H1 (cell line): ENCODE data around the gene UQCR10. TPM values are rescaled to one million over a fixed set of nuclear protein-coding genes. Genes with fewer than 3 reads are reported as not detected.

Source experiments
- CTCF ChIA-PET: fragments of 300-600 bp; sonication (Branson Sonifier 250); formaldehyde crosslinking; loops from one replicate; lab custom pipeline; 2021; ENCODE audit not compliant: partially characterized antibody; lab: Charles Lee
- POLR2A ChIA-PET: fragments of 300-600 bp; sonication (Branson Sonifier 250); formaldehyde crosslinking; loops from one replicate; lab custom pipeline; 2021; ENCODE audit warnings: inconsistent platforms; ENCODE audit not compliant: partially characterized antibody; lab: Charles Lee
- DNase-seq, 2 experiments: peaks; one replicate each; pipeline versions ENCODE4 v3.0.0 to v3.0.0-alpha.2; 2010 to 2022; ENCODE audit warnings: low spot score in 2 of 2, low read depth in 1 of 2, mixed read lengths in 1 of 2
- FAIRE-seq: peaks from 2 replicates; lab custom pipeline; 2011; peaks lifted over from hg19 to GRCh38; lab: Jason Lieb, UNC
- H2AFZ ChIP-seq: 2 replicates; pipeline ENCODE4 v1.8.1; 2012; ENCODE audit warnings: low read length, inconsistent platforms
- H2AK5ac ChIP-seq: 2 replicates; pipeline ENCODE4 v1.6.1; 2013; ENCODE audit warnings: low read depth, low read length
- H2BK120ac ChIP-seq: replicated peaks from 2 replicates; pipeline ENCODE3; 2013; ENCODE audit warnings: low read depth, low read length, inconsistent platforms
- H2BK12ac ChIP-seq: 2 replicates; pipeline ENCODE4 v1.6.1; 2013; ENCODE audit warnings: low read depth, low read length
- H2BK15ac ChIP-seq: 2 replicates; pipeline ENCODE4 v1.6.1; 2013; ENCODE audit warnings: low read length
- H2BK20ac ChIP-seq: 2 replicates; pipeline ENCODE4 v1.6.1; 2013; ENCODE audit warnings: low read length
- H2BK5ac ChIP-seq: 2 replicates; pipeline ENCODE4 v1.6.1; 2013; ENCODE audit warnings: low read depth, low read length
- H3K14ac ChIP-seq: 2 replicates; pipeline ENCODE4 v1.6.1; 2013; ENCODE audit warnings: inconsistent platforms; ENCODE audit not compliant: insufficient read length
- H3K18ac ChIP-seq: 2 replicates; pipeline ENCODE4 v1.6.1; 2013; ENCODE audit warnings: low read length; ENCODE audit errors: extremely low read depth
- H3K23ac ChIP-seq: 2 replicates; pipeline ENCODE4 v1.6.1; 2013; ENCODE audit warnings: inconsistent platforms; ENCODE audit not compliant: insufficient read length
- H3K23me2 ChIP-seq: 2 replicates; pipeline ENCODE4 v1.6.1; 2013; ENCODE audit warnings: low read depth, low read length
- H3K27ac ChIP-seq: 2 replicates; pipeline ENCODE4 v1.6.1; 2011; ENCODE audit warnings: low read depth, low read length, inconsistent platforms
- H3K27me3 ChIP-seq, 4 experiments: replicated peaks in 1 of 4; 1 replicate in 1 of 4; 2 replicates in 3 of 4; pipeline versions ENCODE4 v1.6.1 to v1.8.1; 2011 to 2013; ENCODE audit warnings: low read length in 3 of 4, mild to moderate bottlenecking in 3 of 4, inconsistent platforms in 2 of 4, mixed read lengths in 2 of 4, moderate library complexity in 1 of 4; ENCODE audit not compliant: control insufficient read depth in 3 of 4, insufficient read depth in 3 of 4; ENCODE audit errors: extremely low read depth in 1 of 4
- H3K36me3 ChIP-seq, 4 experiments: 2 replicates each; pipeline versions ENCODE4 v1.6.1 to v1.8.1; 2011 to 2013; ENCODE audit warnings: mild to moderate bottlenecking in 4 of 4, low read length in 3 of 4, moderate library complexity in 2 of 4, control low read depth in 1 of 4, inconsistent platforms in 1 of 4; ENCODE audit not compliant: insufficient read depth in 4 of 4, control insufficient read depth in 2 of 4
- H3K4ac ChIP-seq: replicated peaks from 2 replicates; pipeline ENCODE3; 2013; ENCODE audit warnings: low read length, low read depth, mixed read lengths, inconsistent platforms; ENCODE audit not compliant: insufficient read length
- H3K4me1 ChIP-seq, 4 experiments: replicated peaks in 1 of 4; 1 replicate in 1 of 4; 2 replicates in 3 of 4; pipeline versions ENCODE4 v1.6.1 to v1.8.1; 2011 to 2013; ENCODE audit warnings: low read length in 3 of 4, inconsistent platforms in 2 of 4, mixed read lengths in 1 of 4; ENCODE audit not compliant: insufficient read depth in 4 of 4, control insufficient read depth in 3 of 4
- H3K4me2 ChIP-seq, 2 experiments: 2 replicates each; pipeline versions ENCODE4 v1.6.1 to v1.8.1; 2011 to 2013; ENCODE audit warnings: low read depth in 2 of 2, low read length in 2 of 2, control low read depth in 1 of 2, inconsistent platforms in 1 of 2, mild to moderate bottlenecking in 1 of 2; ENCODE audit not compliant: insufficient read depth in 1 of 2
- H3K4me3 ChIP-seq, 4 experiments: fragments of 200-600, 300-600 bp in 1 of 4; sonication (generic), shearing (Covaris generic), sonication (Bioruptor Twin) in 1 of 4; 2 replicates each; pipeline versions ENCODE4 v1.5.1 to v1.8.1; 2011 to 2016; ENCODE audit warnings: low read length in 4 of 4, low read depth in 3 of 4, control low read depth in 2 of 4, inconsistent platforms in 2 of 4, mild to moderate bottlenecking in 2 of 4, mixed read lengths in 1 of 4, moderate library complexity in 1 of 4; ENCODE audit not compliant: insufficient read depth in 2 of 4; ENCODE audit errors: extremely low read depth in 1 of 4
- H3K56ac ChIP-seq: replicated peaks from 2 replicates; pipeline ENCODE3; 2013; ENCODE audit warnings: low read depth, mild to moderate bottlenecking, mixed read lengths, low read length, inconsistent platforms; ENCODE audit not compliant: insufficient read length
- H3K79me1 ChIP-seq: 2 replicates; pipeline ENCODE4 v1.6.1; 2013; ENCODE audit warnings: low read depth, low read length, control low read depth
- H3K79me2 ChIP-seq, 2 experiments: 2 replicates each; pipeline versions ENCODE4 v1.6.1 to v1.8.1; 2012 to 2013; ENCODE audit warnings: low read length in 2 of 2, mild to moderate bottlenecking in 2 of 2, inconsistent platforms in 1 of 2; ENCODE audit not compliant: insufficient read depth in 2 of 2, control insufficient read depth in 1 of 2
- H3K9ac ChIP-seq, 4 experiments: replicated peaks in 1 of 4; 1 replicate in 1 of 4; 2 replicates in 3 of 4; pipeline versions ENCODE4 v1.6.1 to v1.8.1; 2011 to 2013; ENCODE audit warnings: low read depth in 3 of 4, low read length in 3 of 4, control low read depth in 2 of 4, mild to moderate bottlenecking in 2 of 4, moderate library complexity in 2 of 4, inconsistent platforms in 1 of 4; ENCODE audit errors: extremely low read depth in 1 of 4
- H3K9me3 ChIP-seq, 2 experiments: 2 replicates each; pipeline versions ENCODE4 v1.6.1 to v1.8.1; 2012 to 2013; ENCODE audit warnings: mild to moderate bottlenecking in 2 of 2, moderate library complexity in 2 of 2, control low read depth in 1 of 2, inconsistent platforms in 1 of 2, low read depth in 1 of 2, low read length in 1 of 2, mixed read lengths in 1 of 2; ENCODE audit not compliant: insufficient read depth in 2 of 2
- H4K20me1 ChIP-seq, 2 experiments: replicated peaks in 1 of 2; 2 replicates each; pipeline versions ENCODE3 to v1.8.1; 2011 to 2013; ENCODE audit warnings: inconsistent platforms in 2 of 2, low read length in 2 of 2, mild to moderate bottlenecking in 1 of 2; ENCODE audit not compliant: insufficient read depth in 2 of 2, control insufficient read depth in 1 of 2
- H4K5ac ChIP-seq: 2 replicates; pipeline ENCODE4 v1.6.1; 2013; ENCODE audit warnings: low read length, low read depth, mixed read lengths, inconsistent platforms; ENCODE audit not compliant: insufficient read length
- H4K8ac ChIP-seq: 2 replicates; pipeline ENCODE4 v1.8.0; 2013; ENCODE audit warnings: mild to moderate bottlenecking, moderate library complexity, low read length, inconsistent platforms; ENCODE audit not compliant: insufficient read depth; ENCODE audit errors: extremely low read depth
- H4K91ac ChIP-seq: replicated peaks from 2 replicates; pipeline ENCODE3; 2013; ENCODE audit warnings: low read length, mixed read lengths, inconsistent platforms; ENCODE audit not compliant: insufficient read length
- ASH2L ChIP-seq: fragments of 200-600, 300-600 bp; sonication (generic); IDR thresholded peaks from one replicate; pipeline ENCODE4 v1.7.1; 2017; ENCODE audit warnings: low read length
- CHD2 ChIP-seq: IDR thresholded peaks from 2 replicates; pipeline ENCODE4 v1.6.1; 2012; ENCODE audit warnings: low read length, improper control_type of control experiment
- FOSL1 ChIP-seq: IDR thresholded peaks from 2 replicates; pipeline ENCODE4 v1.6.1; 2011; ENCODE audit warnings: mild to moderate bottlenecking, low read depth, low read length, moderate library complexity; ENCODE audit not compliant: insufficient read depth
- GTF2F1 ChIP-seq: IDR thresholded peaks from 2 replicates; pipeline ENCODE4 v1.6.1; 2012; ENCODE audit warnings: low read depth, low read length, improper control_type of control experiment, borderline replicate concordance
- HDAC2 ChIP-seq, 2 experiments: fragments of 300-600 bp in 1 of 2; sonication (generic) in 1 of 2; IDR thresholded peaks; 2 replicates each; pipeline ENCODE4 v1.6.1; 2011 to 2012; ENCODE audit warnings: low read depth in 2 of 2, low read length in 2 of 2, mild to moderate bottlenecking in 2 of 2, moderate library complexity in 2 of 2, borderline replicate concordance in 1 of 2, inconsistent platforms in 1 of 2
- POLR2A ChIP-seq, 2 experiments: IDR thresholded peaks; 1 replicate in 1 of 2; 2 replicates in 1 of 2; pipeline ENCODE4 v1.6.1; 2011; ENCODE audit warnings: low read depth in 2 of 2, low read length in 2 of 2, mild to moderate bottlenecking in 2 of 2; ENCODE audit errors: control extremely low read depth in 1 of 2
- RAD21 ChIP-seq, 2 experiments: IDR thresholded peaks in 1 of 2; conservative IDR thresholded peaks in 1 of 2; 2 replicates each; pipeline ENCODE4 v1.6.1; 2011; ENCODE audit warnings: low read depth in 2 of 2, low read length in 2 of 2, improper control_type of control experiment in 1 of 2, inconsistent platforms in 1 of 2, mild to moderate bottlenecking in 1 of 2, moderate library complexity in 1 of 2
- RNF2 ChIP-seq: fragments of 200-900, 300-1000 bp; sonication (generic); IDR thresholded peaks from 2 replicates; pipeline ENCODE4 v1.7.1; 2016; ENCODE audit warnings: borderline replicate concordance, low read depth, mild to moderate bottlenecking, antibody characterized with exemption, low read length; ENCODE audit not compliant: poor library complexity, severe bottlenecking; ENCODE audit errors: missing control alignments
- SIX5 ChIP-seq: IDR thresholded peaks from 2 replicates; pipeline ENCODE4 v1.6.1; 2011; ENCODE audit warnings: mild to moderate bottlenecking, low read depth, low read length
- TAF1 ChIP-seq: IDR thresholded peaks from 2 replicates; pipeline ENCODE4 v1.6.1; 2011; ENCODE audit warnings: mild to moderate bottlenecking, low read depth, low read length
- TBP ChIP-seq: IDR thresholded peaks from 2 replicates; pipeline ENCODE4 v1.6.1; 2011; ENCODE audit warnings: low read depth, low read length, improper control_type of control experiment
- TEAD4 ChIP-seq: IDR thresholded peaks from 2 replicates; pipeline ENCODE4 v1.6.1; 2012; ENCODE audit warnings: low read depth, low read length, inconsistent platforms, mixed read lengths
- WGBS, 2 experiments: shearing (Covaris generic) in 1 of 2; methylation state at CpG; one replicate each; pipeline versions ENCODE4 v1.1.6 to v1.1.7; 2013 to 2015; ENCODE audit warnings: low lambda C conversion rate in 2 of 2, mixed read lengths in 2 of 2, inconsistent platforms in 1 of 2, low coverage in 1 of 2, missing lambda C conversion rate in 1 of 2; ENCODE audit not compliant: insufficient replicate concordance in 2 of 2, insufficient coverage in 1 of 2, insufficient read length in 1 of 2; ENCODE audit errors: extremely low coverage in 1 of 2, missing lambda C conversion rate in 1 of 2; 5-methylcytosine and 5-hydroxymethylcytosine counted together
- polyA plus RNA-seq, 7 experiments: library from polyadenylated mRNA; depleted of rRNA in 3 of 7; stranded (reverse) in 5 of 7; unstranded in 2 of 7; fragments of >200 nt in 5 of 7; fragments of 200-250 nt in 2 of 7; gene quantifications; 1 replicate in 5 of 7; 2 replicates in 1 of 7; 4 replicates in 1 of 7; pipeline versions ENCODE4 v1.2.1 to v1.2.3, GENCODE V29; 2011 to 2013; ENCODE audit warnings: missing spikeins in 2 of 7, mixed read lengths in 2 of 7
- total RNA-seq: library from RNA; stranded (reverse); fragmentation: NEBNext Ultra II Directional; extraction: Animal tissue kit (Norgen Biotek cat#: 25700); gene quantifications from 2 replicates; pipeline ENCODE4 v1.2.1, GENCODE V29; 2021

UQCR10 gene
- total and polyA plus RNA-seq, 2 of the 8 experiments (the other 6 are each of a cell fraction or from before 2014, with no cell fraction given) = 102 to 260 TPM

DNA sequence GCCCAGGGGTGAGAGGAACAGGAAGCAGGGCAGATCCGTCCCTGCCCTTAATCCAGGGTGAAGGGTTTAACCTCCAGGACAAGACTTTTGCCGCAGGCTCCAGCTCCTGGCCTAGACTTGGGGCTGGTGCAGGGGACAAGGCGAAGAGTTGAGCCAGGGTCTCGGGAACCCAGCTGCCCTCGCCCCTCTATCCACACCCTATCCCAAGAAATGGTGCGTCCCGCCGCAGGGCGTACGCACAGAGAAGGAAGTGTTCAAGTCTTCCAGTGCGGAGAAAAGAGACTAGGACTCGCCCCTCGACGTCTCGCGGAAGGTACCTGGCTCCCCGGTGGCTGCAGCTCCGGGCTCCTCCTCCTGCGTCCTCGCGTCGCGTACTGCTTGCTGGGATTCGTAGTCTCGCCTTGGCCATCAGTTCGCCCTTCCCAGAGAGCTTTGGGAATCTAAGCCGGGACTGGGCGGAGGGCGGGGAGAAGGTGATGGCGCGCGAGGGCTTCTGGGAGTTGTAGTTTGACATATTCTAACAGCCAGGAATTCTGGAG lies 468 bp upstream of the UQCR10 start, which contains the start of gene ZMAT5:
Gene ZMAT5, minus strand, starts transcription at position 376 of the 539 bp plus-strand sequence. CDS start 18,463 bp downstream, outside the sequence.
- Histone ChIP-seq H3K27me3 (no peaks in the 10 kb centered on the region), H3K56ac (peak within 1 kb of the TSS; percentile 21), H2BK5ac (peak within 1 kb of the TSS; percentile 95), H3K4me2 (peak within 1 kb of the TSS; percentile 77 to 90), H2BK15ac (peak within 1 kb of the TSS; percentile 67; the same call in 1 of the 2 replicates), H3K9ac (peak within 1 kb of the TSS; percentile 76 to 98 (median 94)), H4K8ac (peak within 1 kb of the TSS; percentile 97; the same call in 1 of the 2 replicates), H3K9me3 (no peaks in the 10 kb centered on the region), H3K4ac (peak within 1 kb of the TSS; percentile 33), H3K23me2 (peaks cover 3% of the 10 kb centered on the region; the same call in 1 of the 2 replicates), H2BK120ac (no peak within 1 kb of the TSS), H2BK20ac (no peak within 1 kb of the TSS), H2AFZ (peak within 1 kb of the TSS; percentile 99), H2BK12ac (peak within 1 kb of the TSS; percentile 51; the same call in 1 of the 2 replicates), H3K4me1 (peaks cover 3 to 5% (median 4%) of the 10 kb centered on the region in 4 experiments; a peak in 6 of 7 replicates), H3K36me3 (peaks cover 3 to 13% (median 6%) of the 10 kb centered on the region in 4 experiments; a peak in 6 of 8 replicates), H3K4me3 (peak within 1 kb of the TSS; percentile 78 to 99 (median 92)), H2AK5ac (no peak within 1 kb of the TSS), H4K5ac (peak within 1 kb of the TSS; percentile 97), H4K20me1 (peaks cover 0 to 3% of the 10 kb centered on the region in 2 experiments), H3K27ac (peak within 1 kb of the TSS; percentile 91), H3K79me2 (peaks cover 4 to 13% of the 10 kb centered on the region in 2 experiments; a peak in 2 of 4 replicates), H3K79me1 (peaks cover 5% of the 10 kb centered on the region), H4K91ac (peak within 1 kb of the TSS; percentile 62), H3K23ac (no peak within 1 kb of the TSS), H3K18ac (peak within 1 kb of the TSS; percentile 65), H3K14ac (no peak within 1 kb of the TSS)
- CTCF ChIA-PET = interaction anchor here (1.0 to 2.9 kb wide), 4 partner anchors 8 to 239 kb away, joined by 3 to 12 read pairs (median 6); no protein-coding TSS in a partner anchor
- WGBS, 2 experiments = 3% methylated on average over 32 of the region's 32 CpGs; no CpG with 5 or more reads in 1 of the 2 experiments
- peak; percentile 92 for FAIRE-seq
- POLR2A ChIA-PET = interaction anchor here (0.6 to 1.5 kb wide), 9 partner anchors 9 to 228 kb away, joined by 3 to 6 read pairs (median 3); no protein-coding TSS in a partner anchor
- DNase-seq = peak; percentile 91 to 92
- TF ChIP-seq TBP (peak; percentile 85), TEAD4 (no peak), POLR2A (IDR thresholded peaks at IDR 0.05; ENCODE audit: control extremely low read depth in 1 of 2, low read depth in 2 of 2, low read length in 2 of 2) (peak; percentile 50 to 53), RNF2 (no peak), FOSL1 (no peak), TAF1 (peak; percentile 61), GTF2F1 (0 out of 2 replicates have a peak, but pooled peaks have one; percentile 68), ASH2L (peak; percentile 6), CHD2 (peak; percentile 74), HDAC2 (IDR thresholded peaks at IDR 0.05; ENCODE audit: borderline replicate concordance in 1 of 2, low read depth in 2 of 2, low read length in 2 of 2) (no peak), SIX5 (peak; percentile 90), RAD21 (IDR thresholded peaks at IDR 0.05 in 1 of 2, conservative IDR thresholded peaks at IDR 0.05 in 1 of 2; ENCODE audit: low read depth in 2 of 2, low read length in 2 of 2) (0 out of 4 replicates have a peak, but pooled peaks of 1 of the 2 experiments have one; percentile 11)
